H1 (cell line): ENCODE results near the gene KCNK13. TPM values are rescaled to one million over a fixed set of nuclear protein-coding genes. Genes with fewer than 3 reads are reported as not detected.

ENCODE experiments used
- ASH2L ChIP-seq: fragments of 200-600, 300-600 bp; sonication (generic); IDR thresholded peaks from one replicate; pipeline ENCODE4 v1.7.1; 2017; ENCODE audit warnings: low read length
- FOSL1 ChIP-seq: IDR thresholded peaks from 2 replicates; pipeline ENCODE4 v1.6.1; 2011; ENCODE audit warnings: mild to moderate bottlenecking, low read depth, low read length, moderate library complexity; ENCODE audit not compliant: insufficient read depth
- PHF8 ChIP-seq: fragments of 200-600 bp; sonication (generic); conservative IDR thresholded peaks from 2 replicates; pipeline ENCODE4 v1.7.1; 2012; ENCODE audit warnings: low read depth, mild to moderate bottlenecking, inconsistent platforms, low read length, moderate library complexity
- SIN3A ChIP-seq, 2 experiments: IDR thresholded peaks in 1 of 2; conservative IDR thresholded peaks in 1 of 2; 2 replicates each; pipeline ENCODE4 v1.6.1; 2011 to 2012; ENCODE audit warnings: low read length in 2 of 2, improper control_type of control experiment in 1 of 2, low read depth in 1 of 2, mild to moderate bottlenecking in 1 of 2
- polyA plus RNA-seq, 7 experiments: library from polyadenylated mRNA; depleted of rRNA in 3 of 7; stranded (reverse) in 5 of 7; unstranded in 2 of 7; fragments of >200 nt in 5 of 7; fragments of 200-250 nt in 2 of 7; gene quantifications; 1 replicate in 5 of 7; 2 replicates in 1 of 7; 4 replicates in 1 of 7; pipeline versions ENCODE4 v1.2.1 to v1.2.3, GENCODE V29; 2011 to 2013; ENCODE audit warnings: missing spikeins in 2 of 7, mixed read lengths in 2 of 7
- total RNA-seq: library from RNA; stranded (reverse); fragmentation: NEBNext Ultra II Directional; extraction: Animal tissue kit (Norgen Biotek cat#: 25700); gene quantifications from 2 replicates; pipeline ENCODE4 v1.2.1, GENCODE V29; 2021

The KCNK13 gene
- total and polyA plus RNA-seq, 2 of the 8 experiments (the other 6 are each of a cell fraction or from before 2014, with no cell fraction given), result 0.39 to 0.48 TPM

DNA sequence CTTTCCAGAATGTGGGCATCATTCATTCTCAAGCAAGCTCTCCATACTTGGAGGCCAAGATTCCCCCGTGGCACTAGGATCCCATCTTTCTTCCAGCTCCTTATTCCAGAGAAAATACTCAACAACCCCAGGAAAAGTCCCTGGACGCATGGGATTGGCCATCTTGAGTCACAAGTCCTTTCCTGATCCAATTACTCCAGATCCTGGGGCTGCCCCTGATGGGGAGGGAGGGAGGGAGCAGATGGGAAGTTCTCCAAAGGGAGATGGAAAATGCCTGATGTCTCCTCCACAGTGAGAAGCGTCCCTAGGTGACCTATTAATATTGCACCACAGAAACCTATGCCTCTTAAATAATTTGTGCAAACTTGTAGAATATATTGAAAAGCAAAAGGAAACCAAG lies 12.4 kb upstream of the KCNK13 start (continued):
- TF ChIP-seq PHF8, result no peak
- no peak for TF ChIP-seq FOSL1
- no peak for TF ChIP-seq ASH2L
- TF ChIP-seq SIN3A (conservative IDR thresholded peaks at IDR 0.05 in 1 of 2, IDR thresholded peaks at IDR 0.05 in 1 of 2; ENCODE audit: low read depth in 1 of 2, low read length in 2 of 2), result no peak
